ENCODE measurements around the gene ARL8B. TPM values are rescaled to one million over a fixed set of nuclear protein-coding genes. Genes with fewer than 3 reads are reported as not detected.
A peak's percentile ranks its signal among the peaks of the same experiment; 100 is the strongest.

The ARL8B gene
- polyA plus RNA-seq, 10 donors: 39.5 to 54.8 (median 47.7) TPM

GRCh38 chr3:5205165-5205941, 83.3 kb downstream of the ARL8B start:
- DNase-seq: no peak

- DNase-seq: no peak
Measured at GRCh38 chr3:5210926-5211325, 88.8 kb downstream of the ARL8B start.

GRCh38 chr3:5212628-5213573, 90.8 kb downstream of the ARL8B start:
- DNase-seq: no peak

GRCh38 chr3:5213574-5213966, 91.5 kb downstream of the ARL8B start:
- DNase-seq: no peak

GRCh38 chr3:5214352-5214751, 92.3 kb downstream of the ARL8B start:
- DNase-seq: no peak

GRCh38 chr3:5217824-5218595, 95.9 kb downstream of the ARL8B start:
- DNase-seq: peak in 1 of 3 donors; percentile 22

GRCh38 chr3:5218815-5219214, 96.7 kb downstream of the ARL8B start:
- no peak for DNase-seq

- no peak for DNase-seq
Measured at GRCh38 chr3:5219216-5219615, 97.1 kb downstream of the ARL8B start.

- no peak for DNase-seq
Measured at GRCh38 chr3:5220193-5220592, 98.1 kb downstream of the ARL8B start.

GRCh38 chr3:5220667-5221431, 98.8 kb downstream of the ARL8B start:
- DNase-seq: no peak

- no peak for DNase-seq
Measured at GRCh38 chr3:5221701-5222100, 99.6 kb downstream of the ARL8B start.

GRCh38 chr3:5222283-5223005, 100.4 kb downstream of the ARL8B start:
- DNase-seq: no peak

- peak; percentile 16 to 41 (median 25) for DNase-seq
Measured at GRCh38 chr3:5226783-5227182, 104.7 kb downstream of the ARL8B start.

- no peak for DNase-seq
Measured at GRCh38 chr3:5227812-5228211, 105.7 kb downstream of the ARL8B start.

- no peak for DNase-seq
Measured at GRCh38 chr3:5229414-5229813, 107.3 kb downstream of the ARL8B start.

Other genes starting within 250 kb of the ARL8B start
- gene BHLHE40, start 142.9 kb upstream of the ARL8B start, polyA plus RNA-seq (ENCODE audit: insufficient read length in 10 of 10): 10 to 100 TPM; 15.6 to 52.8 (median 26.5) TPM
- gene EDEM1, start 65.4 kb downstream of the ARL8B start, polyA plus RNA-seq (ENCODE audit: insufficient read length in 10 of 10): 10 to 100 TPM in 8 of 10 donors, 1 to 10 TPM in 2; 7.6 to 15.9 (median 11.9) TPM

All from muscle of back (tissue), 11 donors.